Measurements from ENCODE around the gene SEPTIN10.

The SEPTIN10 gene

GRCh38 chr2:109531221-109531620, 82.5 kb downstream of the SEPTIN10 start:
- Histone ChIP-seq H3K4me3 (ENCODE audit: low read depth in 1 of 2, low read length in 2 of 2) (no peak overlapping the region), H3K27ac (ENCODE audit: low read depth, low read length) (no peak overlapping the region), H3K27me3 (ENCODE audit: control insufficient read depth in 1 of 2, insufficient read depth in 2 of 2, low read length in 2 of 2) (no peaks in the 10 kb centered on the region), H3K36me3 (ENCODE audit: control insufficient read depth in 1 of 2, insufficient read depth in 2 of 2, low read length in 2 of 2) (no peaks in the 10 kb centered on the region), H3K4me1 (ENCODE audit: control insufficient read depth in 1 of 2, insufficient read depth in 2 of 2, low read length in 2 of 2) (no peaks in the 10 kb centered on the region), H3K9ac (ENCODE audit: low read depth in 1 of 2, low read length in 2 of 2) (no peak overlapping the region), H3K9me3 (ENCODE audit: control insufficient read depth in 1 of 2, low read length in 2 of 2) (no peaks in the 10 kb centered on the region)

DNA sequence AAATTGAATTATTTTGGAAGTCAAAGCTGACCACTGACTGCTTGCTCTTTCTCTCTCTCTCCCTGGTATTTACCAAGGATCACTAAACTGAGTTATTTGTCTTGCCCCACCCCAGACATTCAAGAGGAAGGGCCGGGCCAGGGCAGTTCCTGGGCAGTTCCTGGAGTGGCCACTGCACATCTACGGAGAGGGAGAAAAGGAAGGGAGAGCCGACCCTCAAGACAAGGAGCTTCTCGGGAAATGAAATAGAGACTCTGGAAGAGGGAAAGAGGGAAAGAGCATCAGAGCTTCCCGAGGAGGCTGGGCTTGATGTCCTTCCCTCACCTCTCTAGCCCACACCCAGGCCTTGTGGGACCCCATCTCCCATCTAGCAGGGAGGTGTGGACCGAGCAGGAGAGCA, 83.1 kb downstream of the SEPTIN10 start:
- H3K36me3 ChIP-seq (ENCODE audit: control insufficient read depth in 1 of 2, insufficient read depth in 2 of 2, low read length in 2 of 2): no peaks in the 10 kb centered on the region
- no peak overlapping the region for H3K9ac ChIP-seq (ENCODE audit: low read depth in 1 of 2, low read length in 2 of 2)
- H3K9me3 ChIP-seq (ENCODE audit: control insufficient read depth in 1 of 2, low read length in 2 of 2): no peaks in the 10 kb centered on the region
- no peaks in the 10 kb centered on the region for H3K27me3 ChIP-seq (ENCODE audit: control insufficient read depth in 1 of 2, insufficient read depth in 2 of 2, low read length in 2 of 2)
- no peaks in the 10 kb centered on the region for H3K4me1 ChIP-seq (ENCODE audit: control insufficient read depth in 1 of 2, insufficient read depth in 2 of 2, low read length in 2 of 2)
- no peak overlapping the region for H3K27ac ChIP-seq (ENCODE audit: low read depth, low read length)
- no peak overlapping the region for H3K4me3 ChIP-seq (ENCODE audit: low read depth in 1 of 2, low read length in 2 of 2)

DNA sequence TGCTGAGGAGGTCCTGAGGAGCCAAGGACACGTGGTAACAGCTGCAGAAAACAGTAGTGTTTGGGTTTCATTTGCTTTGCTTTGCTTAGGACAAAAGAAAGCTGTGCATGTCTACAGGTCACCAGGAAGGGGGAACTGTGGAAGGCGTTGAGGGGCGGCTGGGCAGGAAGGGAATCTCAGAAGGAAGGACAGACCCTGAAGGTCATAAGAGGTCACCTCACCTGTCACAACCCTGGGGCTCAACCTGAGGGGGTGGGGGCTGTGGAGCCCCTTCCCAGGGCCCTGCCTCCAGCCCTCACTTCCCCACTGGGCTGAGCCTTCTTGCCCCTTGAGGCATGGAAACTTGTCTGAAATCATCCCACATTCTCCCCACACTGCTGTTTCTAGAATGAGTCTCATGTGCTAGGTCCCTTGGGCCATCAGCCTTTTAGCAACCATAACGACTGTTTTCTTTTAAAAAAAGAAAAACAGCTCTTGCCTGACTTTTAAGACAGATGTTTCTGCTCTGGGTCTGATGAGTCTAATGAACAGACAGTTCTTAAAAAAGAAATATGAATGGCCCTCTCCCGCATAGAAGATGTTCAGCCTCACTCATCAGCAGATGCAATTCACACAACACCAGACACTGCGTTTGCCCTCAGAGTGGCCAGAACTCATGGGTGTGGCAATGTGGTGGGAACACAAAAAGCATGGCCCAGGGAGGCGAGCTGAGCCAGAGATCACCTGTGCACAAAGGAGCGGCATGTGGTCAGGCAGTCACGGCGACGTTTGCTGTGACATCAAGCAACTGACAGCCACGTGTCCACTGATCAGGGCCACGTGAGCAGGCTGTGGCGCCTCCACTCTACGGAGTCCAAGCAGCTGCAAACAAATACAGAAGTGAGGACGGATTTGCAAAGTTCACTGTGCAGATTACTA, 84.0 kb downstream of the SEPTIN10 start:
- Histone ChIP-seq H3K36me3 (ENCODE audit: control insufficient read depth in 1 of 2, insufficient read depth in 2 of 2, low read length in 2 of 2) (no peaks in the 10 kb centered on the region), H3K9ac (ENCODE audit: low read depth in 1 of 2, low read length in 2 of 2) (no peak overlapping the region), H3K27me3 (ENCODE audit: control insufficient read depth in 1 of 2, insufficient read depth in 2 of 2, low read length in 2 of 2) (no peaks in the 10 kb centered on the region), H3K27ac (ENCODE audit: low read depth, low read length) (no peak overlapping the region), H3K4me1 (ENCODE audit: control insufficient read depth in 1 of 2, insufficient read depth in 2 of 2, low read length in 2 of 2) (no peaks in the 10 kb centered on the region), H3K9me3 (ENCODE audit: control insufficient read depth in 1 of 2, low read length in 2 of 2) (no peaks in the 10 kb centered on the region), H3K4me3 (ENCODE audit: low read depth in 1 of 2, low read length in 2 of 2) (no peak overlapping the region)

DNA sequence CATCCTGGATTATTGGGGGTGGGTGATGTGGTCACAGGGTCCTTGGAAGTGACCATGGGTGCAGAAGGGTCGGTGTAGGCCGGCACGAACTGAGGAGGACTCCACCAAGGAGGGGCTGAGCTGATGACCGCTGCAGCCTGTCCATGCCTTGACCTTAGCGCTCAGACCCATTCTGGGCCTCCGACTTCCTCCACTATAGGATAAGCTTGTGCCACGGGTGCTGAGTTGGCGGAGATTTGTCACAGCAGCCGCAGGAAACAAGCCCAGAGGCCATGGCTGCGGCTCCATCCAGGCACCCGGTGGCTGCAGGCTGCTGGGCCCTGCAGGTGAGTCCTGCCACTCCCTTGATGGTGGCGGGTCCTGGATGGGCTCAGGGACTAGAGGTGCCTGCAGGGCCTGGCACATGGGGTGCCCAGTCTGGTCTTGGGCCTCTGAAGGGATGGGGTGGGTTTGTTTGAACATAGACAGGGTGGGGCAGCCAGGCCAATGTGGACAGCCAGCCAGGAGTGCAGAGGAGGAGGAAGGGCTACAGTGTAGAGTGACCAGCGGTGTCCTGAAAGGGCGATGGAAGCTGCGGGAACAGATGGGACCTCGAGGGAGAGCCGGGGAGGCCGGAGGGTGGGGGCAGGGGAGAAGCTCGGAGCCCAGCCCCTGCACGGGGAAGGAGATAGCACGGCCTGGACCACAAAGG, 84.8 kb downstream of the SEPTIN10 start:
- no peaks in the 10 kb centered on the region for H3K9me3 ChIP-seq (ENCODE audit: control insufficient read depth in 1 of 2, low read length in 2 of 2)
- H3K27ac ChIP-seq (ENCODE audit: low read depth, low read length): no peak overlapping the region
- no peak overlapping the region for H3K4me3 ChIP-seq (ENCODE audit: low read depth in 1 of 2, low read length in 2 of 2)
- H3K9ac ChIP-seq (ENCODE audit: low read depth in 1 of 2, low read length in 2 of 2): no peak overlapping the region
- H3K36me3 ChIP-seq (ENCODE audit: control insufficient read depth in 1 of 2, insufficient read depth in 2 of 2, low read length in 2 of 2): no peaks in the 10 kb centered on the region
- H3K27me3 ChIP-seq (ENCODE audit: control insufficient read depth in 1 of 2, insufficient read depth in 2 of 2, low read length in 2 of 2): no peaks in the 10 kb centered on the region
- H3K4me1 ChIP-seq (ENCODE audit: control insufficient read depth in 1 of 2, insufficient read depth in 2 of 2, low read length in 2 of 2): no peaks in the 10 kb centered on the region

- no peaks in the 10 kb centered on the region for H3K27me3 ChIP-seq (ENCODE audit: control insufficient read depth in 1 of 2, insufficient read depth in 2 of 2, low read length in 2 of 2)
- no peaks in the 10 kb centered on the region for H3K9me3 ChIP-seq (ENCODE audit: control insufficient read depth in 1 of 2, low read length in 2 of 2)
- no peak overlapping the region for H3K27ac ChIP-seq (ENCODE audit: low read depth, low read length)
- no peaks in the 10 kb centered on the region for H3K36me3 ChIP-seq (ENCODE audit: control insufficient read depth in 1 of 2, insufficient read depth in 2 of 2, low read length in 2 of 2)
- H3K9ac ChIP-seq (ENCODE audit: low read depth in 1 of 2, low read length in 2 of 2): no peak overlapping the region
- no peak overlapping the region for H3K4me3 ChIP-seq (ENCODE audit: low read depth in 1 of 2, low read length in 2 of 2)
- no peaks in the 10 kb centered on the region for H3K4me1 ChIP-seq (ENCODE audit: control insufficient read depth in 1 of 2, insufficient read depth in 2 of 2, low read length in 2 of 2)
Observed at GRCh38 chr2:109527846-109528705, 85.7 kb downstream of the SEPTIN10 start.

- no peak overlapping the region for H3K27ac ChIP-seq (ENCODE audit: low read depth, low read length)
- no peak overlapping the region for H3K4me3 ChIP-seq (ENCODE audit: low read depth in 1 of 2, low read length in 2 of 2)
- H3K27me3 ChIP-seq (ENCODE audit: control insufficient read depth in 1 of 2, insufficient read depth in 2 of 2, low read length in 2 of 2): no peaks in the 10 kb centered on the region
- H3K9me3 ChIP-seq (ENCODE audit: control insufficient read depth in 1 of 2, low read length in 2 of 2): no peaks in the 10 kb centered on the region
- H3K9ac ChIP-seq (ENCODE audit: low read depth in 1 of 2, low read length in 2 of 2): no peak overlapping the region
- no peaks in the 10 kb centered on the region for H3K4me1 ChIP-seq (ENCODE audit: control insufficient read depth in 1 of 2, insufficient read depth in 2 of 2, low read length in 2 of 2)
- no peaks in the 10 kb centered on the region for H3K36me3 ChIP-seq (ENCODE audit: control insufficient read depth in 1 of 2, insufficient read depth in 2 of 2, low read length in 2 of 2)
Observed at GRCh38 chr2:109527079-109527478, 86.7 kb downstream of the SEPTIN10 start.

DNA sequence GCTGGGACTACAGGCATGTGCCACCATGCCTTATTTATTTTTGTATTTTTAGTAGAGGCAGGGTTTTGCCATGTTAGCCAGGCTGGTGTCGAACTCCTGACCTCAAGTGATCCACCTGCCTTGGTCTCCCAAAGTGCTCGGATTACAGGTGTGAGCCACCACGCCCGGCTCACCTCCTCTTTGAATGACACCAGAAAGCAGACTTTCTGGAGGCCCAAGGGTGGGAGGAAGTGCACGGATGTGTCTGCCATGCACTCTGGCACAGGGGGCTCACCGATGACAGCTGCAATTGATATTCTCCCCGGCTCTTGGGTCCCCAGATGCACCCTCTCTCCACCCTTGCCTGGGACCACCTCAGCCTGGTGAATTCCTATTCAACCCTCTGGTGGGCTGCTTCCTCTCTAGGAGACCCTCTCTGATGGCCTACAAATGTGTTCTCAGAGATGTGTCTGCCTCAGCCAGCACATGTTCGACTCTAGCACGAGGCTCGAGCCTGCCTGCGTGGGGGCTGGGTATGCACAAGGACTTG, 87.3 kb downstream of the SEPTIN10 start:
- Histone ChIP-seq H3K9ac (ENCODE audit: low read depth in 1 of 2, low read length in 2 of 2) (no peak overlapping the region), H3K27ac (ENCODE audit: low read depth, low read length) (no peak overlapping the region), H3K36me3 (ENCODE audit: control insufficient read depth in 1 of 2, insufficient read depth in 2 of 2, low read length in 2 of 2) (no peaks in the 10 kb centered on the region), H3K4me1 (ENCODE audit: control insufficient read depth in 1 of 2, insufficient read depth in 2 of 2, low read length in 2 of 2) (no peaks in the 10 kb centered on the region), H3K4me3 (ENCODE audit: low read depth in 1 of 2, low read length in 2 of 2) (no peak overlapping the region), H3K9me3 (ENCODE audit: control insufficient read depth in 1 of 2, low read length in 2 of 2) (no peaks in the 10 kb centered on the region), H3K27me3 (ENCODE audit: control insufficient read depth in 1 of 2, insufficient read depth in 2 of 2, low read length in 2 of 2) (no peaks in the 10 kb centered on the region)

- Histone ChIP-seq H3K9me3 (ENCODE audit: control insufficient read depth in 1 of 2, low read length in 2 of 2) (no peaks in the 10 kb centered on the region), H3K27ac (ENCODE audit: low read depth, low read length) (no peak overlapping the region), H3K9ac (ENCODE audit: low read depth in 1 of 2, low read length in 2 of 2) (no peak overlapping the region), H3K4me3 (ENCODE audit: low read depth in 1 of 2, low read length in 2 of 2) (no peak overlapping the region), H3K36me3 (ENCODE audit: control insufficient read depth in 1 of 2, insufficient read depth in 2 of 2, low read length in 2 of 2) (no peaks in the 10 kb centered on the region), H3K4me1 (ENCODE audit: control insufficient read depth in 1 of 2, insufficient read depth in 2 of 2, low read length in 2 of 2) (peaks cover 0 to 4% of the 10 kb centered on the region in 2 donors), H3K27me3 (ENCODE audit: control insufficient read depth in 1 of 2, insufficient read depth in 2 of 2, low read length in 2 of 2) (no peaks in the 10 kb centered on the region)
Observed at GRCh38 chr2:109525836-109526235, 87.9 kb downstream of the SEPTIN10 start.

DNA sequence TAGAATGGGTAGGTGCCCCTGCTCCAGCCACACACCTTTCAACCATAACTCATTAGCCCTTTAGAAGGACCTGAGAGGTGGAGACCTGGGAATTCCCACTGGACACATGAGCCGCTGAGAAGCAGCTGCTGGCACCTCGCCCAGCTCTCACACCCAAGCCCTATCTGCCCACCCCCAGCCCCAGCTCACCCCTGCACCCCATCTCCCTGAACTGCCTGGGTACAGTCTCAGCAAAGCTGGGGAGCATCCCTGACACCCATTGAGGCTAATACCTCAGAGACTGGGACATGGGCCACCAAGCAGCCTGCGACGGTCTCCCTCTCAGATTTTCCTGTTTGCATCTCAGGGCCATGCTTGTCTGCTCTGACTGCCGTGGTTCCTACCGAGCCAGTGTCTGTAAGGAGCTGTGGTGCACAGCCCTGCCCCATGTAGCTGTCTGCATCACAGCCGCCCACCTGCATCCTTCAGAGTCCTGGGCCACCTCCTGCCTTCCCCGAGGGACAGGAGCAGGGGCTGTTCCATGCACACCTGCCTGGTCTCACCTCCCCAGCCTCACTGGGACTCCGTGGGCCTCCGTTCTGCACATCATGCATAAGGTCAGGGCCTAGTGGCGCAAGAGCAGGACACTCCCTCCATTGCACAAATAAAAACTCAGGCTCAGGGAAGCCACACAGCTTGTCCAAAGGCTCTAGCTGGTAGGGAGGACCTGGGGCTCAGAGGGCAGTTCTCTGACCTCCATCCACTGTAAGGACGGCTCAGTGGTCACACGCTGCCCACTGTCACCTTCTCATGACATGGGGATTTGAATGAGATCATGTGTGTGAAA, 90.0 kb downstream of the SEPTIN10 start:
- no peaks in the 10 kb centered on the region for H3K27me3 ChIP-seq (ENCODE audit: control insufficient read depth in 1 of 2, insufficient read depth in 2 of 2, low read length in 2 of 2)
- no peaks in the 10 kb centered on the region for H3K36me3 ChIP-seq (ENCODE audit: control insufficient read depth in 1 of 2, insufficient read depth in 2 of 2, low read length in 2 of 2)
- H3K4me3 ChIP-seq (ENCODE audit: low read depth in 1 of 2, low read length in 2 of 2): no peak overlapping the region
- H3K27ac ChIP-seq (ENCODE audit: low read depth, low read length): no peak overlapping the region
- peaks cover 0 to 4% of the 10 kb centered on the region in 2 donors for H3K4me1 ChIP-seq (ENCODE audit: control insufficient read depth in 1 of 2, insufficient read depth in 2 of 2, low read length in 2 of 2)
- H3K9me3 ChIP-seq (ENCODE audit: control insufficient read depth in 1 of 2, low read length in 2 of 2): no peaks in the 10 kb centered on the region
- no peak overlapping the region for H3K9ac ChIP-seq (ENCODE audit: low read depth in 1 of 2, low read length in 2 of 2)

Measured in duodenal mucosa (tissue), 2 donors.